ENCODE measurements around the gene OSBPL8.

OSBPL8 gene

GRCh38 chr12:76568888-76569551 lies 9.4 kb upstream of the OSBPL8 start:
- DNase-seq (ENCODE audit: low read depth): no peak
- H3K4me3 ChIP-seq (ENCODE audit: low read depth, low read length): no peak overlapping the region
- TF ChIP-seq, protein P1, sequence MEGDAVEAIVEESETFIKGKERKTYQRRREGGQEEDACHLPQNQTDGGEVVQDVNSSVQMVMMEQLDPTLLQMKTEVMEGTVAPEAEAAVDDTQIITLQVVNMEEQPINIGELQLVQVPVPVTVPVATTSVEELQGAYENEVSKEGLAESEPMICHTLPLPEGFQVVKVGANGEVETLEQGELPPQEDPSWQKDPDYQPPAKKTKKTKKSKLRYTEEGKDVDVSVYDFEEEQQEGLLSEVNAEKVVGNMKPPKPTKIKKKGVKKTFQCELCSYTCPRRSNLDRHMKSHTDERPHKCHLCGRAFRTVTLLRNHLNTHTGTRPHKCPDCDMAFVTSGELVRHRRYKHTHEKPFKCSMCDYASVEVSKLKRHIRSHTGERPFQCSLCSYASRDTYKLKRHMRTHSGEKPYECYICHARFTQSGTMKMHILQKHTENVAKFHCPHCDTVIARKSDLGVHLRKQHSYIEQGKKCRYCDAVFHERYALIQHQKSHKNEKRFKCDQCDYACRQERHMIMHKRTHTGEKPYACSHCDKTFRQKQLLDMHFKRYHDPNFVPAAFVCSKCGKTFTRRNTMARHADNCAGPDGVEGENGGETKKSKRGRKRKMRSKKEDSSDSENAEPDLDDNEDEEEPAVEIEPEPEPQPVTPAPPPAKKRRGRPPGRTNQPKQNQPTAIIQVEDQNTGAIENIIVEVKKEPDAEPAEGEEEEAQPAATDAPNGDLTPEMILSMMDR (IDR thresholded peaks at IDR 0.05; ENCODE audit: low read depth, low read length, missing control alignments): no peak

DNA sequence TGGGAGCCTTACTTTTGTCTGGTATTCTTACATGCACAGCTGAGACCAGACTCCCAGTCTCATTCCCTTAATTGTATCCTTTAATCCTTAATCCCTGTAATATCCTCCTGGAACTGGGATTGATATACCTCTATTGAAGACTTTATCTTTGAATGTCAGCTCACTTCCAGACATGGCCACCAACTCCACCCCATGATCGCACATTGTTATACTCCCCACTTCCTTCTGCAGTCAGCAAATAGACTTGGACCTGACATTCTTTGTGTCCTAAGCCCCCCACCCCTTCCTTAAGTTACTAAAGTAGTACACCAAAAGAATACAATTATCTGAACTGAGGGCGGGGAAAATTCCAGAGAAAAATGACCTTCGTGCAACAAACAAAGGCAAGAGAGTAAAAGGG lies 8.6 kb upstream of the OSBPL8 start:
- TF ChIP-seq, protein P1 (IDR thresholded peaks at IDR 0.05; ENCODE audit: low read depth, low read length, missing control alignments): no peak
- DNase-seq (ENCODE audit: low read depth): no peak
- no peak overlapping the region for H3K4me3 ChIP-seq (ENCODE audit: low read depth, low read length)

GRCh38 chr12:76563061-76563460 lies 3.5 kb upstream of the OSBPL8 start:
- DNase-seq (ENCODE audit: low read depth): no peak
- H3K4me3 ChIP-seq (ENCODE audit: low read depth, low read length): no peak overlapping the region
- TF ChIP-seq, protein P1 (IDR thresholded peaks at IDR 0.05; ENCODE audit: low read depth, low read length, missing control alignments): no peak

- no peak for DNase-seq (ENCODE audit: low read depth)
- TF ChIP-seq, protein P1 (IDR thresholded peaks at IDR 0.05; ENCODE audit: low read depth, low read length, missing control alignments): no peak
- no peak overlapping the region for H3K4me3 ChIP-seq (ENCODE audit: low read depth, low read length)
Observed at GRCh38 chr12:76562130-76562529, 2.6 kb upstream of the OSBPL8 start.

DNA sequence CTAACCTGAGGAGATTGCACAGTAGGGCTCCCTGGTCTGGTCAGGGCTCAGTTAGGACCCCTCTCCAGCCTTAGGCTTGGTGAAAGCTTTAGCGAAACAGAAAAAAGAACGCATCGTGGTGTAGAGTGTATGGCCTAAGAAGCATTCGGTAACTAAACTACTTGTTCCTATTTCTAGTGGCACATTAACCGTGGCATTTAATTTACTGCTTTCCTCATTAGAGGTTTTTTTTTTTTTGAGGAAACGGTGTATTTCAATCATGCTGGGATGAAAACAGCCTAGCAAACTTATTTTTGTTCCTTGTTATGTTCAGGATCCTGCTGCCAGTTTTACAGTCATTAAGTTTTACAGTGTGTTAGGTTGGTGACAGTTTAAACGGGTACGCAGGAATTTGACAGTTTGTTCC lies 518 bp upstream of the OSBPL8 start:
- DNase-seq (ENCODE audit: low read depth): no peak
- TF ChIP-seq, protein P1 (IDR thresholded peaks at IDR 0.05; ENCODE audit: low read depth, low read length, missing control alignments): no peak
- H3K4me3 ChIP-seq (ENCODE audit: low read depth, low read length): peak overlapping the region; percentile 99

DNA sequence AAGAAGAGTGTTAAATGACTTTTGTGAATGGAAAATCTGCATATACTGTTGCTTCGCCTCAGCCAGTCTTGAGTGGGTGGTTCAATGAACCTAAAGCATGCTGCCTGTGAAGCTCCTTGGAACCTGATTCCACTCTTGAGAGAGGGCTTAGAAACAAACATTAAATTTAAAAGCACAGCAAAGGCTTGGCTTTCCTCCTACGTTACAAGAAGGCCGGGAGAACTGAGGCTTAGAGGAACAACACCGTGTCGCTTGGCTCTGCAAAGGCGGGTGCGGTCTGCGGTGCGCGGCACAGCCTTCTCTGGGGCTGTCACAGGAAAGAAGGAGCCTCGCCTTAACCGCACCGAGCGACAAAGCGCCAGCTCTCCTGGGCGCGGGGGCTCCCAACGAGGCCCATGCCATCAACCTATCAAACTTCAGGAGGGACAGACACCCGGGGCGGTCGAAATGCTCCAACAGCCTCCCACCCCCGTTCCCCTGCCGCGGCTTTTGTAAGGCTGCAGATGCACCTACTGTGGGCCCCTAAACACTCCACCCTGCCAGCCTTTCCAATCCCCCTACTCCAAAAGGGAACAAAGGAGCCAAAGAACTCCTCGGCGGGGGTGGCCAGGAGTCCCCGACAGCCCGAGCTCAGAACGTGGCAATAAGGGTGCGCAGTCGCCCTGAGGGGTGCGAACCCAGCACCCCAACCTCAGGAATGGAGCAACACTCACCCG lies 729 bp downstream of the OSBPL8 start:
- DNase-seq (ENCODE audit: low read depth): no peak
- H3K4me3 ChIP-seq (ENCODE audit: low read depth, low read length): peak overlapping the region; percentile 99
- TF ChIP-seq, protein P1 (IDR thresholded peaks at IDR 0.05; ENCODE audit: low read depth, low read length, missing control alignments): no peak

Measured in GM12864 (cell line).